Activated T-cell treated with anti-CD3 and anti-CD28 coated beads, Interleukin-2, amount 50 U/mL, for 24 hours (primary cell): ENCODE results near the gene AIFM1.

Experiments
- DNase-seq: peaks from one replicate; pipeline ENCODE4 v3.0.0-alpha.2; 2020
- H3K27ac Mint-ChIP-seq: 2 replicates; pipeline ENCODE4 v1.8.0; 2020; ENCODE audit warnings: mild to moderate bottlenecking, mixed read lengths
- H3K27me3 Mint-ChIP-seq: 2 replicates; pipeline ENCODE4 v1.8.0; 2020; ENCODE audit warnings: mixed read lengths
- H3K36me3 Mint-ChIP-seq: 2 replicates; pipeline ENCODE4 v1.8.0; 2020; ENCODE audit warnings: low read depth, mixed read lengths
- H3K4me1 Mint-ChIP-seq: 2 replicates; pipeline ENCODE4 v1.8.0; 2020; ENCODE audit warnings: low read depth, mixed read lengths
- H3K4me3 Mint-ChIP-seq: 2 replicates; pipeline ENCODE4 v1.8.0; 2020; ENCODE audit warnings: mild to moderate bottlenecking, moderate library complexity, mixed read lengths
- H3K9me3 Mint-ChIP-seq: 2 replicates; pipeline ENCODE4 v1.8.0; 2020; ENCODE audit warnings: mixed read lengths

Gene AIFM1

GRCh38 chrX:130100180-130100579 lies 65.5 kb downstream of the AIFM1 start:
- Mint-ChIP-seq H3K4me1 (peaks cover 72% of the 10 kb centered on the region), H3K27me3 (peaks cover 4% of the 10 kb centered on the region), H3K9me3 (no peaks in the 10 kb centered on the region), H3K27ac (peak overlapping the region; percentile 5), H3K36me3 (peaks cover 13% of the 10 kb centered on the region), H3K4me3 (no peak overlapping the region)
- no peak for DNase-seq

GRCh38 chrX:130098210-130098552 lies 67.5 kb downstream of the AIFM1 start:
- Mint-ChIP-seq H3K4me3 (no peak overlapping the region), H3K4me1 (peaks cover 72% of the 10 kb centered on the region)

GRCh38 chrX:130097507-130098209 lies 68.0 kb downstream of the AIFM1 start:
- no peak for DNase-seq
- H3K9me3 Mint-ChIP-seq, result no peaks in the 10 kb centered on the region
- H3K27me3 Mint-ChIP-seq, result no peaks in the 10 kb centered on the region
- peak overlapping the region; percentile 81 for H3K27ac Mint-ChIP-seq
- H3K36me3 Mint-ChIP-seq, result peaks cover 10% of the 10 kb centered on the region
- peaks cover 75% of the 10 kb centered on the region for H3K4me1 Mint-ChIP-seq
- no peak overlapping the region for H3K4me3 Mint-ChIP-seq

More at GRCh38 chrX:130098210-130098552, 67.5 kb downstream of the AIFM1 start:
- no peaks in the 10 kb centered on the region for H3K27me3 Mint-ChIP-seq
- peak overlapping the region; percentile 81 for H3K27ac Mint-ChIP-seq
- peaks cover 12% of the 10 kb centered on the region for H3K36me3 Mint-ChIP-seq
- H3K9me3 Mint-ChIP-seq, result no peaks in the 10 kb centered on the region
- DNase-seq, result no peak

- peak overlapping the region; percentile 64 for H3K27ac Mint-ChIP-seq
- no peak for DNase-seq
- H3K4me1 Mint-ChIP-seq, result peaks cover 78% of the 10 kb centered on the region
- H3K27me3 Mint-ChIP-seq, result no peaks in the 10 kb centered on the region
- no peaks in the 10 kb centered on the region for H3K9me3 Mint-ChIP-seq
- peaks cover 10% of the 10 kb centered on the region for H3K36me3 Mint-ChIP-seq
- no peak overlapping the region for H3K4me3 Mint-ChIP-seq
Measured at GRCh38 chrX:130095249-130096030, 70.2 kb downstream of the AIFM1 start.

- H3K9me3 Mint-ChIP-seq, result no peaks in the 10 kb centered on the region
- H3K4me1 Mint-ChIP-seq, result peaks cover 75% of the 10 kb centered on the region
- peaks cover 8% of the 10 kb centered on the region for H3K36me3 Mint-ChIP-seq
- no peaks in the 10 kb centered on the region for H3K27me3 Mint-ChIP-seq
- no peak overlapping the region for H3K4me3 Mint-ChIP-seq
- no peak for DNase-seq
- peak overlapping the region; percentile 18 for H3K27ac Mint-ChIP-seq
Measured at GRCh38 chrX:130094696-130095095, 70.9 kb downstream of the AIFM1 start.

GRCh38 chrX:130093271-130093670 lies 72.4 kb downstream of the AIFM1 start:
- Mint-ChIP-seq H3K27me3 (no peaks in the 10 kb centered on the region), H3K9me3 (no peaks in the 10 kb centered on the region), H3K36me3 (peaks cover 10% of the 10 kb centered on the region), H3K4me3 (no peak overlapping the region), H3K27ac (no peak overlapping the region), H3K4me1 (peaks cover 73% of the 10 kb centered on the region)
- DNase-seq, result no peak

- H3K36me3 Mint-ChIP-seq, result peaks cover 10% of the 10 kb centered on the region
- peak overlapping the region; percentile 95 for H3K27ac Mint-ChIP-seq
- peak overlapping the region; percentile 83 for H3K4me3 Mint-ChIP-seq
- H3K9me3 Mint-ChIP-seq, result no peaks in the 10 kb centered on the region
- peak; percentile 85 for DNase-seq
- peaks cover 3% of the 10 kb centered on the region for H3K27me3 Mint-ChIP-seq
- H3K4me1 Mint-ChIP-seq, result peaks cover 73% of the 10 kb centered on the region
Measured at GRCh38 chrX:130091980-130092522, 73.6 kb downstream of the AIFM1 start.

- Mint-ChIP-seq H3K36me3 (peaks cover 18% of the 10 kb centered on the region), H3K4me1 (peaks cover 81% of the 10 kb centered on the region), H3K4me3 (peak overlapping the region; percentile 34), H3K27me3 (peaks cover 3% of the 10 kb centered on the region), H3K27ac (peak overlapping the region; percentile 89), H3K9me3 (no peaks in the 10 kb centered on the region)
- no peak for DNase-seq
Measured at GRCh38 chrX:130090364-130090763, 75.3 kb downstream of the AIFM1 start.

- no peaks in the 10 kb centered on the region for H3K9me3 Mint-ChIP-seq
- DNase-seq, result peak; percentile 72
- H3K27me3 Mint-ChIP-seq, result peaks cover 3% of the 10 kb centered on the region
- H3K36me3 Mint-ChIP-seq, result peaks cover 11% of the 10 kb centered on the region
- H3K4me3 Mint-ChIP-seq, result peak overlapping the region; percentile 65
- H3K4me1 Mint-ChIP-seq, result peaks cover 84% of the 10 kb centered on the region
- peak overlapping the region; percentile 91 for H3K27ac Mint-ChIP-seq
Measured at GRCh38 chrX:130086447-130087206, 79.0 kb downstream of the AIFM1 start.

GRCh38 chrX:130085551-130086446 lies 79.8 kb downstream of the AIFM1 start:
- H3K27me3 Mint-ChIP-seq, result peaks cover 3% of the 10 kb centered on the region
- H3K4me1 Mint-ChIP-seq, result peaks cover 88% of the 10 kb centered on the region
- no peaks in the 10 kb centered on the region for H3K9me3 Mint-ChIP-seq
- no peak for DNase-seq
- peaks cover 12% of the 10 kb centered on the region for H3K36me3 Mint-ChIP-seq
- peak overlapping the region; percentile 65 for H3K4me3 Mint-ChIP-seq
- H3K27ac Mint-ChIP-seq, result peak overlapping the region; percentile 91

- peak overlapping the region; percentile 91 for H3K27ac Mint-ChIP-seq
- H3K4me3 Mint-ChIP-seq, result peak overlapping the region; percentile 65
- H3K9me3 Mint-ChIP-seq, result no peaks in the 10 kb centered on the region
- peaks cover 7% of the 10 kb centered on the region for H3K27me3 Mint-ChIP-seq
- DNase-seq, result no peak
- H3K36me3 Mint-ChIP-seq, result peaks cover 16% of the 10 kb centered on the region
- H3K4me1 Mint-ChIP-seq, result peaks cover 89% of the 10 kb centered on the region
Measured at GRCh38 chrX:130084631-130085237, 80.9 kb downstream of the AIFM1 start.

GRCh38 chrX:130083656-130084382 lies 81.8 kb downstream of the AIFM1 start:
- Mint-ChIP-seq H3K36me3 (peaks cover 17% of the 10 kb centered on the region), H3K4me1 (peaks cover 87% of the 10 kb centered on the region), H3K27ac (peak overlapping the region; percentile 91), H3K27me3 (peaks cover 11% of the 10 kb centered on the region), H3K4me3 (peak overlapping the region; percentile 65), H3K9me3 (no peaks in the 10 kb centered on the region)
- no peak for DNase-seq

GRCh38 chrX:130083107-130083490 lies 82.5 kb downstream of the AIFM1 start:
- H3K27me3 Mint-ChIP-seq, result peaks cover 11% of the 10 kb centered on the region
- H3K27ac Mint-ChIP-seq, result peak overlapping the region; percentile 91

More at GRCh38 chrX:130083107-130083490, 82.5 kb downstream of the AIFM1 start:
- peaks cover 80% of the 10 kb centered on the region for H3K4me1 Mint-ChIP-seq
- peaks cover 19% of the 10 kb centered on the region for H3K36me3 Mint-ChIP-seq
- no peaks in the 10 kb centered on the region for H3K9me3 Mint-ChIP-seq
- H3K4me3 Mint-ChIP-seq, result peak overlapping the region; percentile 59
- no peak for DNase-seq
